Esophagus muscularis mucosa (tissue), 4 donors: Measurements from ENCODE around the gene GALT. TPM values are rescaled to one million over a fixed set of nuclear protein-coding genes. Genes with fewer than 3 reads are reported as not detected.

ENCODE experiments used
- DNase-seq: peaks from one replicate; pipeline ENCODE4 v3.0.0-alpha.2; 2017; ENCODE audit errors: extremely low spot score
- H3K27ac ChIP-seq, 4 donors: fragments of 200-600 bp; sonication (generic); replicated peaks in 1 of 4; 1 replicate in 3 of 4; 2 replicates in 1 of 4; pipeline ENCODE4 v1.5.1; 2016 to 2019; ENCODE audit warnings: mild to moderate bottlenecking in 1 of 4
- H3K27me3 ChIP-seq, 4 donors: fragments of 200-600 bp; sonication (generic); one replicate each; pipeline versions ENCODE4 v1.5.1 to v1.6.0; 2016 to 2019
- H3K36me3 ChIP-seq, 4 donors: fragments of 200-600 bp; sonication (generic); one replicate each; pipeline ENCODE4 v1.5.1; 2016 to 2019
- H3K4me1 ChIP-seq, 4 donors: fragments of 200-600 bp; sonication (generic); one replicate each; pipeline ENCODE4 v1.5.1; 2016 to 2019
- H3K4me3 ChIP-seq, 4 donors: fragments of 200-600 bp; sonication (generic); 1 replicate in 2 of 4; 2 replicates in 2 of 4; pipeline ENCODE4 v1.5.1; 2016 to 2019; ENCODE audit warnings: mild to moderate bottlenecking in 4 of 4, moderate library complexity in 1 of 4
- H3K9me3 ChIP-seq, 4 donors: fragments of 200-600 bp; sonication (generic); 1 replicate in 3 of 4; 2 replicates in 1 of 4; pipeline ENCODE4 v1.5.1; 2016 to 2019
- EP300 ChIP-seq: sonication (generic); formaldehyde crosslinking; IDR thresholded peaks from one replicate; pipeline ENCODE4 v1.6.1; 2017; ENCODE audit warnings: antibody characterized with exemption
- POLR2A ChIP-seq: fragments of 450-650 bp; IDR thresholded peaks from one replicate; pipeline ENCODE4 v1.6.1; 2017; ENCODE audit warnings: antibody characterized with exemption, moderate library complexity, mild to moderate bottlenecking, low read depth
- POLR2AphosphoS5 ChIP-seq, 2 donors: sonication (generic); formaldehyde crosslinking; IDR thresholded peaks; one replicate each; pipeline ENCODE4 v1.6.1; 2017; ENCODE audit warnings: antibody characterized with exemption in 2 of 2
- WGBS: methylation state at CpG from one replicate; pipeline ENCODE4 v1.1.5; 2018; 5-methylcytosine and 5-hydroxymethylcytosine counted together
- intact Hi-C: fragments of 100-400 bp; cut with DNase I; formaldehyde crosslinking; loops from one replicate; pipeline ENCODE4 v1.15.1; 2023
- small RNA-seq, 3 donors: library from RNA; depleted of rRNA; stranded (forward); fragments of <200 nt; gene quantifications; one replicate each; pipeline ENCODE3, GENCODE V24; 2016
- total RNA-seq, 4 donors: library from RNA; depleted of rRNA; stranded (reverse); fragments of >200 nt; gene quantifications; one replicate each; pipeline versions ENCODE4 v1.1.0 to v1.2.1, GENCODE V29; 2016
- TF ChIP-seq, protein P1 (sequence below), 3 experiments: fragments of 200-600 bp in 2 of 3; fragments of 450-650 bp in 1 of 3; sonication (generic) in 2 of 3; IDR thresholded peaks; one replicate each; pipeline ENCODE4 v1.5.1; 2017 to 2019; ENCODE audit warnings: antibody characterized with exemption in 3 of 3, mild to moderate bottlenecking in 2 of 3, moderate library complexity in 1 of 3

The GALT gene
- total RNA-seq, 4 donors from 2014 or later, result 15.9 to 34.7 (median 22.9) TPM

DNA sequence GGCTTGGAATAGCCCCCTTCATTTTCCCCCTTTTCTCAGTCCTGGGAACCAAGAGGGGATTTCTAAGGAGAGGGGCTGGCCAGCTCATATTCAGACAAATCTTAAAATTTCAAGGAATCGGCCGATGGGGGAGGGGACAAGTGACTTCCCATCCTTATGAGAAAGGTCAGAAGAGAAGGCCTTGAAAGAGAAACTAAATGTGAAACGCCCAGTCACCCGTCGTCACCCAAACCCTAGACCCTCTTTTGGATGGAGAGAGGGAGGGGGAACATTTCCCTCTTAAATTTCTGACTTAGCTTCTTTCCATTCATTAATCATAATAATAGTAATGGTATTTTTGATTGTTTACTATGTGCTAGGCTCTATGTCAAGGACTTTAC, 45.5 kb downstream of the GALT start:
- intact Hi-C loops, result no loop called here
- 74% methylated on average over 5 of the region's 5 CpGs for WGBS
- TF ChIP-seq EP300 (no peak), POLR2A (no peak), POLR2AphosphoS5 (IDR thresholded peaks at IDR 0.05) (no peak)
- TF ChIP-seq, protein P1, sequence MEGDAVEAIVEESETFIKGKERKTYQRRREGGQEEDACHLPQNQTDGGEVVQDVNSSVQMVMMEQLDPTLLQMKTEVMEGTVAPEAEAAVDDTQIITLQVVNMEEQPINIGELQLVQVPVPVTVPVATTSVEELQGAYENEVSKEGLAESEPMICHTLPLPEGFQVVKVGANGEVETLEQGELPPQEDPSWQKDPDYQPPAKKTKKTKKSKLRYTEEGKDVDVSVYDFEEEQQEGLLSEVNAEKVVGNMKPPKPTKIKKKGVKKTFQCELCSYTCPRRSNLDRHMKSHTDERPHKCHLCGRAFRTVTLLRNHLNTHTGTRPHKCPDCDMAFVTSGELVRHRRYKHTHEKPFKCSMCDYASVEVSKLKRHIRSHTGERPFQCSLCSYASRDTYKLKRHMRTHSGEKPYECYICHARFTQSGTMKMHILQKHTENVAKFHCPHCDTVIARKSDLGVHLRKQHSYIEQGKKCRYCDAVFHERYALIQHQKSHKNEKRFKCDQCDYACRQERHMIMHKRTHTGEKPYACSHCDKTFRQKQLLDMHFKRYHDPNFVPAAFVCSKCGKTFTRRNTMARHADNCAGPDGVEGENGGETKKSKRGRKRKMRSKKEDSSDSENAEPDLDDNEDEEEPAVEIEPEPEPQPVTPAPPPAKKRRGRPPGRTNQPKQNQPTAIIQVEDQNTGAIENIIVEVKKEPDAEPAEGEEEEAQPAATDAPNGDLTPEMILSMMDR (IDR thresholded peaks at IDR 0.05), result no peak

DNA sequence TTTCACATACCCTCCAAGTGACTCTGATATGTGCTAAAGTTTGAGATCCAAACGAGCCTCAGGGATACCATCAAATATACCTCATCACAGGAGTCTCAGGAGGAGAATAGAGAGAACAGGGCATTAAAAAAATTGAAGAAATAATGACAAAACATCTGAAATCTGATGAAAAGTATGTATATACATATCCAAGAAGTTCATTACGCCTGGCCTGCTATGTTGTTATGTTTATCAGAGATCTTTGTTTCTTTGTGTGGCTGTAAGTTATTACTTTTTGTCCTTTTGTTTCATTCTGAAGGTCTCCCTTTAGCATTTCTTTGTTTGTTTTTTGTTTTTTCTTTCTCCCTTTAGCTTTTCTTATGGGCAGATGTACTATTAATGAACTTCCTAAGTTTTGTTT, 47.1 kb downstream of the GALT start:
- H3K27ac ChIP-seq, result no peak overlapping the region
- no peak for TF ChIP-seq POLR2AphosphoS5 (IDR thresholded peaks at IDR 0.05)
- TF ChIP-seq, protein P1 (IDR thresholded peaks at IDR 0.05), result no peak
- TF ChIP-seq EP300, result no peak
- TF ChIP-seq POLR2A, result no peak
- intact Hi-C loops, result no loop called here
- H3K4me3 ChIP-seq, result no peak overlapping the region
- no peaks in the 10 kb centered on the region for H3K9me3 ChIP-seq
- H3K4me1 ChIP-seq, result peaks cover 0 to 3% (median 0%) of the 10 kb centered on the region in 4 donors
- no peak for DNase-seq
- H3K36me3 ChIP-seq, result no peaks in the 10 kb centered on the region
- 84% methylated on average over 2 of the region's 2 CpGs for WGBS
- no peaks in the 10 kb centered on the region for H3K27me3 ChIP-seq

More for the DNA sequence above, 45.5 kb downstream of the GALT start:
- DNase-seq, result no peak
- Histone ChIP-seq H3K36me3 (no peaks in the 10 kb centered on the region), H3K9me3 (no peaks in the 10 kb centered on the region), H3K27me3 (no peaks in the 10 kb centered on the region), H3K4me1 (peaks cover 0 to 11% (median 0%) of the 10 kb centered on the region in 4 donors), H3K4me3 (no peak overlapping the region), H3K27ac (no peak overlapping the region)

DNA sequence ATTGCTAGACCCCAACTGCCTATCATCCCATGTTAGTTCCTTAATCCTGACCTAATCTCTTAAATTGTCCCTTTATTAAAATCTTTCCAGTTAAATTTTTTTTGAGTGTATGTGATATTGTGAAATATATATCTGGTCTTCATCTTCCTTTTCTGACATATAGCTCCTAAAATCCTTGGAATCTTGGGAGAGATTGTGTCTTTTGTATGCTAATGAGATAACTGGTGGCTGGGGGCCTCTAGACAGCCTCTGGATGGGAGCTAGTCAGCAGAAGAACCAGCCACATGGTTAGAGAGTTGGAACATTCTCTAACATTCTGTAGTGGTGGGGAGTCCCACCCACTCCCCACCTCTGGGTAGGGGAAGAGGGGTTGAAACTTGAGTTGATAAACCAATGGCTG, 48.3 kb downstream of the GALT start:
- intact Hi-C loops, result no loop called here
- Histone ChIP-seq H3K9me3 (no peaks in the 10 kb centered on the region), H3K27ac (no peak overlapping the region), H3K27me3 (no peaks in the 10 kb centered on the region), H3K4me3 (no peak overlapping the region), H3K36me3 (no peaks in the 10 kb centered on the region), H3K4me1 (peaks cover 0 to 3% (median 0%) of the 10 kb centered on the region in 4 donors)
- TF ChIP-seq POLR2AphosphoS5 (IDR thresholded peaks at IDR 0.05), result no peak
- no peak for TF ChIP-seq EP300
- TF ChIP-seq, protein P1 (IDR thresholded peaks at IDR 0.05), result no peak
- no peak for TF ChIP-seq POLR2A
- DNase-seq, result no peak

Small RNA genes lying within 50 kb of the gene (small RNA-seq; reads per million reads assigned to genes)
- 0 reads per million in 3 donors for gene CCL27

Other genes with a start within 250 kb of the GALT start
- gene FAM219A, start 188.1 kb upstream of the GALT start, total RNA-seq, result 10 to 100 TPM; 12.6 to 19.2 (median 17.0) TPM
- gene DNAI1, start 187.9 kb upstream of the GALT start, total RNA-seq, result not detected
- 1 to 10 TPM in 2 of 4 donors, under 1 TPM in 1, not detected in 1; 0.50 to 2.0 (median 1.1) TPM for gene ENHO, start 123.7 kb upstream of the GALT start, total RNA-seq
- 1 to 10 TPM; 1.2 to 3.8 (median 2.7) TPM for gene CNTFR, start 57.0 kb upstream of the GALT start, total RNA-seq
- 10 to 100 TPM; 11.6 to 26.7 (median 20.2) TPM for gene RPP25L, start 34.6 kb upstream of the GALT start, total RNA-seq
- gene DCTN3, start 26.2 kb upstream of the GALT start, total RNA-seq, result 100 to 1,000 TPM; 104 to 129 (median 113) TPM
- not detected for gene ARID3C, start 17.6 kb upstream of the GALT start, total RNA-seq
- 10 to 100 TPM; 73.4 to 90.3 (median 83.9) TPM for gene SIGMAR1, start 8.9 kb upstream of the GALT start, total RNA-seq
- gene IL11RA, start 5.5 kb downstream of the GALT start, total RNA-seq, result 10 to 100 TPM; 33.0 to 40.2 (median 33.9) TPM
- gene CCL27, start 16.0 kb downstream of the GALT start, total RNA-seq, result not detected
- under 1 TPM in 2 of 4 donors, not detected in 2; 0.57 to 0.71 TPM for gene CCL19, start 44.6 kb downstream of the GALT start, total RNA-seq
- gene CCL21, start 63.5 kb downstream of the GALT start, total RNA-seq, result 100 to 1,000 TPM in 2 of 4 donors, 10 to 100 TPM in 2; 53.6 to 271 (median 119) TPM